GM15510 (cell line): ENCODE data around the gene AOC2.

Experiments used
- POLR2A ChIP-seq: IDR thresholded peaks from 3 replicates; pipeline ENCODE4 v1.6.1; 2011; ENCODE audit warnings: borderline replicate concordance; ENCODE audit not compliant: insufficient read length; ENCODE audit errors: extremely low read depth

AOC2 gene, protein sequence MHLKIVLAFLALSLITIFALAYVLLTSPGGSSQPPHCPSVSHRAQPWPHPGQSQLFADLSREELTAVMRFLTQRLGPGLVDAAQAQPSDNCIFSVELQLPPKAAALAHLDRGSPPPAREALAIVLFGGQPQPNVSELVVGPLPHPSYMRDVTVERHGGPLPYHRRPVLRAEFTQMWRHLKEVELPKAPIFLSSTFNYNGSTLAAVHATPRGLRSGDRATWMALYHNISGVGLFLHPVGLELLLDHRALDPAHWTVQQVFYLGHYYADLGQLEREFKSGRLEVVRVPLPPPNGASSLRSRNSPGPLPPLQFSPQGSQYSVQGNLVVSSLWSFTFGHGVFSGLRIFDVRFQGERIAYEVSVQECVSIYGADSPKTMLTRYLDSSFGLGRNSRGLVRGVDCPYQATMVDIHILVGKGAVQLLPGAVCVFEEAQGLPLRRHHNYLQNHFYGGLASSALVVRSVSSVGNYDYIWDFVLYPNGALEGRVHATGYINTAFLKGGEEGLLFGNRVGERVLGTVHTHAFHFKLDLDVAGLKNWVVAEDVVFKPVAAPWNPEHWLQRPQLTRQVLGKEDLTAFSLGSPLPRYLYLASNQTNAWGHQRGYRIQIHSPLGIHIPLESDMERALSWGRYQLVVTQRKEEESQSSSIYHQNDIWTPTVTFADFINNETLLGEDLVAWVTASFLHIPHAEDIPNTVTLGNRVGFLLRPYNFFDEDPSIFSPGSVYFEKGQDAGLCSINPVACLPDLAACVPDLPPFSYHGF

DNA sequence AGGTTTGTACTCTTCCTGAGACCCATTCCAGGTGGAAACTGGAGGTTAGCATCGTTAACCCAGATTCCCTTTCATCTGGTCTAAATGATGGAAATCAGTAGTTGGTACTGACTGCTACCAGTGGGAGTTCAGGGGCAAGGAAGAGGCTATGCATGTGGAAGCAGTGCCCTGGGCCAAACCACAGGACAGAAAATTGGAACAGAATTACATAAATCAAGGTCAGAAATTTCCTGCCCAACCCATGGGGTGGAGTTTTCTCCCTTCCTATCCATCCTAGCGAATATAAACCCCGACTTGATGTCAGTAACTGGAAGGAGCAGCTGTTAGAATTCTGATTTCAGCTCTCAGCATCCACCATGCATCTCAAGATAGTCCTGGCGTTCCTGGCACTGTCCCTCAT, at the start of gene AOC2:
Gene AOC2, plus strand, starts transcription at position 310 of the 400 bp plus-strand sequence. Its CDS starts 47 bp downstream, at position 357.
- no peak for TF ChIP-seq POLR2A

DNA sequence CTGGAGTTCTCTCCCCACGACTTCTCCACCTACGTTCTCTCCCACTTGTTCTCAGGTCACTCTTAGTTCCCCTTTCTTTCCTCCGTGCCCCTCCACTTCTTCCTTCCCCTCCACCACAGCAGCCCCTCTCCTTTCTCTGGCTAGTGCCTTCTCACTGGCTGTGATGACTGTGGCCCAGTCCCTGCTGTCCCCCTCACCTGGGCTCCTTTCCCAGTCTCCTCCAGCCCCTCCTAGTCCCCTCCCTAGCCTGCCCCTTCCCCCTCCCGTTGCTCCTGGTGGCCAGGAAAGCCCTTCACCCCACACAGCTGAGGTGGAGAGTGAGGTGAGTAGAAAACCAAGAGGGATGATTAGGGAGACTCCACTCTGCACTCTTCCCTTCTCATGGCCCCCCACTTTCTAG, 49.3 kb upstream of the AOC2 start:
- TF ChIP-seq POLR2A = no peak

DNA sequence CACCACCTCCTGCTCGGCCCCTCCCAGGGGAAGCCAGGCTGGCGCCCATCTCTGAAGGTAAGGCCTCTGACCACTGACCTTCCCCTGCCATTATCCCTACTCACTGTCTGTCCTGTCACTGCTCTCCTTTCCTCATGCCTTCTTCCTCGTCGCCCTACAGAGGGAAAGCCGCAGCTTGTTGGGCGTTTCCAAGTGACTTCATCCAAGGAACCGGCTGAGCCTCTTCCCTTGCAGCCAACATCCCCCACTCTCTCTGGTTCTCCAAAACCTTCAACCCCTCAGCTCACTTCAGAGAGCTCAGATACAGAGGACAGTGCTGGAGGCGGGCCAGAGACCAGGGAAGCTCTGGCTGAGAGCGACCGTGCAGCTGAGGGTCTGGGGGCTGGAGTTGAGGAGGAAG, 48.9 kb upstream of the AOC2 start:
- TF ChIP-seq POLR2A = no peak

DNA sequence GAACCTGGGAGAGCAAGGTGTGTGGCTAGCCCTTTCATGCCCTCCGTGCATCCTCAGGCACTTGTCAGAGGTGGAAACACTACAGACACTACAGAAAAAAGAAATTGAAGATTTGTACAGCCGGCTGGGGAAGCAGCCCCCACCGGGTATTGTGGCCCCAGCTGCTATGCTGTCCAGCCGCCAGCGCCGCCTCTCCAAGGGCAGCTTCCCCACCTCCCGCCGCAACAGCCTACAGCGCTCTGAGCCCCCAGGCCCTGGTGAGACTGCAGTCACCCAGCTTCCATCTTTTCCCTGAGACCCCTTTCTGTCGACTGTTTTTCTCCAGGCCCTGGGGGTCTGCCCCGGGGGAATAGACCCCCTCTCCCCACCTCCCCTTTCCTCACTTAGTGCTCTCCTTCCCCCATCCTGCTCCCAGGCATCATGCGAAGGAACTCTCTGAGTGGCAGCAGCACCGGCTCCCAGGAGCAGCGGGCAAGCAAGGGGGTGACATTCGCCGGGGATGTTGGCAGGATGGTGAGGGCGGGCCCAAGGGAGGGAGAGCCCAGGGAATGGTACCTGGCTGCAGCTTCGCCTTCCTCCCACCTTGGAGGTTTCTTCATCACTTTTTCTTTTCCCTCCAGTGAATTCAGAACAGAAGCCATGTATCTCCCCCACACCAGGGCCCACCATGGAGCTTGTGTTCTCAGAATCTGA, 48.2 kb upstream of the AOC2 start:
- no peak for TF ChIP-seq POLR2A

DNA sequence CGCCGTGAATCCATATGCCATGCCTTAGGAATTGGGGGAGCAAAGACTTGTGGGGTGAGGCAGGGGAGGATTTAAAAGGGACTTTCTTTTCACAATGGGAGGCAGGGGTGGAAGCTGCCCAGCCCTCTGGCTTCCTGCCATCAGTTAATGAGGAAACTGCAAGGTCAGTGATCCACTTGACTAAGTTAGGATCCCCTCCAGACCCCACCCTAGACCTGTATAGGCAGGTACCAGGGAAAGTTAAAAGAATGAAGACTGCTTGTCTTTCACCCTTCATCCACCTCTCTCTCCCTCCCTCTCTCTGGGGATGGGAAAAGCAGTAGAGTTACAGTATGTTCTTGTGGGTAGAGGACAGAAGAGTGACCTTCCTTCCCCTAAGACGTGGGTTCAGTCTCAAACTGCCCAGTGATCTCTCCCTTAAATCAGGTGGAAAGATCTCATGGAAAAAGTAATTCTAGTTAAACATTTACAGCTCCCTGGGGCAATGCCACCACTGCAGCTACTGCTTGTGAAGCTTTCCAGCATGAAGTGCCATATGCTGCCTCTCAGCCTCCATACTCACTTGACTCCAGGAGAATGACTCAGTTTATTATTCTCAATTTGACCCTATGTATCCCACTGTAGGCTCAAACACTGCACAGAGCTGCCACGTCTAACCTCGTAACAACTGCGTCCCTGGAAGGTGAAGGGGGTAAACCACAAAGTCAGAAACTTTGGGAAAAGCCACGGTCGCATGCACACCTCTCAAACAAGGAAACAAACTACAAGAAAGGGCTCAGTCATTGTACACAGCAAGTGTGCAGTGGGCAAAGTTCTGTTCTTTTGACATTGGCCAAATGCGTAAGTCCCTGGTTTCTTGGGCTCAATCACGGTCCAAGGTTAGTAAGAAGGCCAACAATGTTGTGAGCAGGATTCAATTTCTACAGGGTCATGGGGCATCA, 47.0 kb upstream of the AOC2 start:
- no peak for TF ChIP-seq POLR2A

DNA sequence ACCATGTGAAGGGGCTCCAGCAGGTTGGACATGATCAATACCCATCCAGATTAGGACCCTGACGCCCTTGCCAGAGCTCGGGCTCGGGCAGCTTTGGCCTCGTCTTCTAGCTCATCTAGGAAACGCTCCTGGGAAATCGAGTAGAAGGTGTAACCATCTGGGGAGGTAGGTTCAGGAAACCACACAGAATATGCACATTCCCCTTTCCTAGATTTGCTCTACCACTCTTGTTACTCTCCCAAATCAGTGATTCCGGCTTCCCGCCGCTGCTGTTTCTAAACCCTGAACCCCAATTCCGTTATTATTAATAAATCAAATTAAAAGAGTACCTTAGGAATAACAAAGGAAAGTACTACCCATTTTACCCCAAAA, 46.4 kb upstream of the AOC2 start:
- no peak for TF ChIP-seq POLR2A

DNA sequence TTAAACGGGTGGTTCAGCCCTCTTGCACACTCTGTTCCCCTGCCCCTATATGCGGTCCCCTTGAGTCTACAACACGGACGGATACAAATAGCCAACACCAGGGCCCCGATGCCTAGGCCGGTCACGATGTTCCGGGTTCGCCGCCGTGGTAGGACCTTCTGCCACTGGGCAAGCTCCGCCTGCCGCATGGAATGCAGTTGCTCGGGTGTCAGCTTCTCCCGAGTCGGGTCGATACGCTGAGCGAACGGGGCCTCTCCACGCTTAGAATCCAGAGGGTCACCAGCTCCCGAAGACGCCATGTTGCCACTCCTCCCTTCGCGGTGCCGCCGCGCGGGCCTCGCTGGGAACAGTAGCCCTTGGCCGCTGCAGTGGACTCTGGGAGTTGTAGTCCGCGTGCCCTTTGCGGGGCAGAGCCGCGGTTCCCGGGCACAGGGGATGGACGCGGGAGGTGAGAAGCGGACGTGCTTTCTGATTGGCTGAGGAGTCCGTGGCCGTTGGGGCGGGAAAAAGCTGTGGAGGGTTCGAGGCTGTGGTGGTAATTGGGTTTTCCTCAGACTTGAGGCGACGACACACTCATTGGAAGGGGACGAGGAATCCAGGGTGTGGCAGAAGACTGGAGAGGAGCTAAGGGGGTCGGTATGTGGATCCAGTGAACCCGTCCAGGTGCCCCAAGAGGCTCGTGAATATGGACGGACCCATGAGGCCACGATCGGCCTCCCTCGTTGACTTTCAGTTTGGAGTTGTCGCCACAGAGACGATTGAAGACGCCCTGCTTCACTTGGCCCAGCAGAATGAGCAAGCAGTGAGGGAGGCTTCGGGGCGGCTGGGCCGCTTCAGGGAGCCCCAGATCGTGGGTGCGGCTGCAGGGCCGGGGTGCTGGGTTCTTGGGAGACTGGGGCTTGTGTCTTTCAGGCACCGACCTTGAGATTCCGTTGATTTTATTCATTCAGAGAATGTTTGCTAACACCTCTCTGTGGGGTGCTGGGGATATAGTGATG, 45.7 kb upstream of the AOC2 start, which contains the start of the genes CNTD1 and COA3:
Gene CNTD1, plus strand, starts transcription at position 479 of the 998 bp plus-strand sequence. Its CDS starts 207 bp downstream, at position 686.
Gene COA3, minus strand, starts transcription at position 322 of the 998 bp plus-strand sequence. Its CDS starts 23 bp downstream, at position 299.
- peak; percentile 72 for TF ChIP-seq POLR2A

DNA sequence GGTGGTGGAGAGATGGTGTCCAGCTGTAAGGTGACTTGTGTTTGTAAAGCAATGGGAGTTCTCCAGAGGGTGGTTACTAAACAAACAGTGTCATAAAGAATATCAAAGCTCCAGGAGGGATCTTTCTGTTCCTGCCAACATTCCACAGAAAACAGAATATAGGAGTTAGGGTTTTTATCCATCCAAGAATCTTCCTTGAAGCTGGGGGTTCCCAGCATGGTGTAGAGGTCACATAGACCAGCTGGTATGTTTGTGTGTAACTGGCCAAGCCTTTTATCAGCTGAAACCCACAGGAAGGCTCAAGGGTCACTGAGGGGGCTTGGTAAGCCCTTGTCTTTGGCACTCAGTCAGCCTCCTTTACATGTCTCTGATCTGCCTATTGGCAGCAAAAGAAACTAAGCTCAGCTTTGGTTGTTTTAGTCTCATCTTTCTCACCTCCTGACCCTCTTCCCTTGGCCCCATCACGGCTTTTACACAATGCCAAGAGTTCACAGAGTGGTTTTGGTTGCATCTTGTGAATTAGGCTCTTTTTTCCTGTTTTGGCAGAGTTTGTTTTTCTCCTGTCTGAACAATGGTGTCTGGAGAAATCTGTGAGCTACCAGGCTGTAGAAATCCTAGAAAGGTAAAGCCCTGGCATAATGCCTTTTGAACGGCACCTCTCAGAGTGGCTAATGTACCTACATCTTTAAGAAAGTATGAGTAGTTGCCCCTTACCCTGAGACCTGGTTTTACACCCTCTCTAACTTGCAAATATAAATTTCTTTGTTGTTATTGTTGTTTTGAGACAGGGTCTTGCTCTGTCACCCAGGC, 41.1 kb upstream of the AOC2 start:
- TF ChIP-seq POLR2A = no peak

DNA sequence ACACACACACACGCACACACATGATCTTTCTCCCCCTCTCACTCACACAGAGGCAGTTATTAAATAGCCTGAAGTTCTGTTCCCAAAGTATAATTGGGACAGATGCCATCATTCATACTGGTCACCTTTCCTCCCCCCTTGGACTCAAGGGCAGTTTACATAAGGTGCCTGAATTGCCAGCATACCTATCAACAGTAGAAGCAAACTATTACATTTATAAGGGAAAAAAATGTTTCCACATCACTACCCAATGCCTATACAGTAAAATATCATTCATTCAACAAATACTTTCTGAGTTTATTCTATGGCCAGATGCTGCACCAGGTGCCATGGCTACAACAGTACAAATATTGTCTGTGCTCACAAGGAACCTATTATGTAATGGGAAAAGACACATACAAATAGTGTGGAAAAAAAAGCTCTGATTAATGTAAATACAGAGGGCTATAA, 39.4 kb upstream of the AOC2 start:
- no peak for TF ChIP-seq POLR2A

DNA sequence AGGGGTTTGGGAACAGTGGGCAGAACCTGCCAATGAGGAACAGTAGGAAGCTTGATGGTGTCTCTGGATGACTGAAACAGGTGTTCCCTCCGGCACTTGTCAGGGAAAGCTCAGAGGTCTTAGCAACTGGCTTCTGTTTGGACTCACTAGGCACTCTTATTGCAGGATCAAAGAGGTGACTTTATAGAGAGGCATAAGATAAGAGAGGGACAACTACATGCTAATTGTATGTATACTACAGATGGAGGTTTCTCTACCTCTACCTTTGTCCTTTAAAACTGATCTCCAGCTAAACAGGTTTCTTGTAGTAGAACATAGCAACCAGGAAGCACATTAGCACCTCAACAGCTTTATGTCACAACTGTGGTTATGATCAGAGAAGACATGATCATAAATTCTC, 38.1 kb upstream of the AOC2 start:
- TF ChIP-seq POLR2A = no peak

DNA sequence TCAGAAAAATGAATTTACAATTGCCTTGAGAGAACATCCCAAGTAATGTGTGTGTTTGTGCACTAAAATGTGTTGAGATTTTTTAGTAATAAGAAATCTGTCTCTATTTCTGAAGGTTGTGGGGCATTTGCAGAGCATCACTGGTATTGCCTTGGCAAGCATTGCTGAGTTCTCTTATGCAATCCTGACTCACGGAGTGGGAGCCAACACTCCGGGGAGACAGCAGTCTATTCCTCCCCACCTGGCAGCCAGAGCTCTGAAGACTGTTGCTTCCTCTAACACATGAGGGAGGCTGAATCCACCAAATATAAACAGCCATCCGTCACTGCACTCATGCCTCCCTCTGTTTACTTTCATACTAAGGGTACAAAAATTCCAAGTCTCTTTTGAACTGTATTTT, 35.1 kb upstream of the AOC2 start:
- TF ChIP-seq POLR2A = no peak

DNA sequence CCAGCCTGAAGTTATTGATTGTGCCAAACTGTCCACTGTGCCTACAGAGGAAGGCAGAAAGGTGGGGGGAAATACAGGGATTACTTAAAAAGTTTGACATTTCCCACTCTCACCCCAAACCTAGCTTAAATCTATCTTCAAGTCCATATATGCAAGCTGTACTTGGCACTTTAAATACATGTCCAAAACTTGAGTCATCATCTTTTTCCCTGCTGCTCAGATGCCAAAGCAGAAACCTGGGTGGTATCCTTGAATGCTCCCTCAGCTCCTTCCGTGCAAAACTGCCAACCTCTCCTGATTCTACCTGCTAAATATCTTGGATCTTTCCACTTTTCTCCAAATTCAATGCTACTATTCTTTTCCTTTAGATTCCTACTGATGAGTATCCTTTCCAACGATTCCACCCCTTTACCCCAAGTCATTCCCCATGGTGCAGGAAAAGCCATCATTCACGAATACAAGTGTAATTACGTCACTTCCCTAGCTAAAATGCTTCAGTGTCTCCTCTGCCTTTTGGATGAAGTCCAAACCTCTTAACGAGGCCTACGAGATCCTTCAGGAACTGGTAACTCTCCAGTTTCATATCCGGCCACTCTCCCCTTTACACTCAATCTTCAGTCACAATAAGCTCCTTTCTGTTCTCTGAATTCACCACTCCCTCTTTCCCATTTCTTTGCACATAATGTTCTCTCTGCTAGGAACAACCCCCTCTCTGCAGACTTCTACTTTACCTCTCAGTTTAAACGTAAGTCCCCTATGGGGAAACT, 29.6 kb upstream of the AOC2 start:
- no peak for TF ChIP-seq POLR2A

DNA sequence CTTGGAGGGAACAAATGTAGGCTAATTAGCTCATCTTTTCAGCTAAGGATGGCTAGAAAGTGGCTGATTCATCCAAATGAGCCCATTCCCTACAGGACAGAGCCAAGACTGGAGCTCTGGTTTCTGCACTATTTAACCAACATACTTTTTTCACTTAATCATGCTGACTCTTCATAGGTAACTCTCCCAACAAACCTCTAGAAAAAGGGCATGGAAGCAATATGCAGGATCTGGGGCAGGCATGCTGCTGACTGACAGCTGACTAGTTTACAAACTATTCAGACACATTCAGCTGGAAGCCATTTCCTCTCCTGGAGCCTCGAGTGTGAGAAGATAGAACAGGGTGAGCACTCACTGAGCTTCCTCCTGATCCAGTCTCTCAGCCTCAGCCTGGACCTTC, 26.5 kb upstream of the AOC2 start:
- TF ChIP-seq POLR2A = no peak
